ENCODE results near the gene MPP3. TPM values are rescaled to one million over a fixed set of nuclear protein-coding genes. Genes with fewer than 3 reads are reported as not detected.

The MPP3 gene
- total and polyA plus RNA-seq, 2 donors (not counting 1 experiment from before 2014, with no cell fraction given), result 0.16 TPM; not detected in 1

DNA sequence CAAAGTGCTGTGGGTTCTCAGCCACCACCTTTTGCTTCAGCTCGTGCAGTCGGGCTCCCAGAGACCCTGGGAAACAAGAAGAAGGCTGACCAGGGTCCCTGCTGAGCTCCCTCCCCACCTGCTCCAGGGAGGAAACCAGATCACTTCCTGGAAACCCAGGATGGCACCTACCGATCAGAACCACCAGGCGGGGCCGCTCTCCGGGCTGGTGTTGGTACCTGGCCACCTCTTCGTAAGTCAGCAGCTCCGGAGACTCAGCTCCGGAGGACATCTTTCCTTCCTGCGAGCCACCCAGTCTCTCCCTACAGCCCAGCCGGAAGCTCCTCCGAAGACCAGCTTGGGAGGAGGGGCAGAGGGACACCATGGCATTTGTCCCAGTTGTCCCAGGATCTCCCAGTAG, 18.9 kb downstream of the MPP3 start:
- H3K9me3 ChIP-seq (ENCODE audit: control extremely low read depth in 1 of 3, control insufficient read depth in 2 of 3, insufficient read depth in 1 of 3, low read length in 2 of 3), result no peaks in the 10 kb centered on the region
- Mint-ChIP-seq H3K4me3 (no peak overlapping the region), H3K27me3 (peaks cover 28% of the 10 kb centered on the region), H3K27ac (no peak overlapping the region), H3K9me3 (ENCODE audit: insufficient read depth) (no peaks in the 10 kb centered on the region), H3K4me1 (no peaks in the 10 kb centered on the region)
- no peak overlapping the region for H3K9ac ChIP-seq (ENCODE audit: low read length)
- no peaks in the 10 kb centered on the region for H3K36me3 ChIP-seq (replicated peaks in 1 of 2; ENCODE audit: control extremely low read depth in 1 of 2, control insufficient read depth in 1 of 2, extremely low read depth in 1 of 2, insufficient read depth in 2 of 2, low read length in 1 of 2)
- H3K4me3 ChIP-seq (ENCODE audit: control extremely low read depth in 1 of 5, extremely low read depth in 1 of 5, insufficient read depth in 1 of 5, low read depth in 2 of 5, low read length in 4 of 5), result no peak overlapping the region
- H3K4me1 ChIP-seq (ENCODE audit: control insufficient read depth in 2 of 2, insufficient read depth in 2 of 2, low read length in 2 of 2), result no peaks in the 10 kb centered on the region
- ChIA-PET POLR2A (no interaction called here), CTCF (interaction anchor here (1.0 kb wide), 1 partner anchor 239 kb away, joined by 3 read pairs; no protein-coding TSS in a partner anchor)
- 82% methylated on average over 8 of the region's 12 CpGs for WGBS (ENCODE audit: insufficient coverage)
- no peaks in the 10 kb centered on the region for H3K79me2 ChIP-seq (ENCODE audit: control insufficient read depth, insufficient read depth, low read length)
- TF ChIP-seq, protein P1, sequence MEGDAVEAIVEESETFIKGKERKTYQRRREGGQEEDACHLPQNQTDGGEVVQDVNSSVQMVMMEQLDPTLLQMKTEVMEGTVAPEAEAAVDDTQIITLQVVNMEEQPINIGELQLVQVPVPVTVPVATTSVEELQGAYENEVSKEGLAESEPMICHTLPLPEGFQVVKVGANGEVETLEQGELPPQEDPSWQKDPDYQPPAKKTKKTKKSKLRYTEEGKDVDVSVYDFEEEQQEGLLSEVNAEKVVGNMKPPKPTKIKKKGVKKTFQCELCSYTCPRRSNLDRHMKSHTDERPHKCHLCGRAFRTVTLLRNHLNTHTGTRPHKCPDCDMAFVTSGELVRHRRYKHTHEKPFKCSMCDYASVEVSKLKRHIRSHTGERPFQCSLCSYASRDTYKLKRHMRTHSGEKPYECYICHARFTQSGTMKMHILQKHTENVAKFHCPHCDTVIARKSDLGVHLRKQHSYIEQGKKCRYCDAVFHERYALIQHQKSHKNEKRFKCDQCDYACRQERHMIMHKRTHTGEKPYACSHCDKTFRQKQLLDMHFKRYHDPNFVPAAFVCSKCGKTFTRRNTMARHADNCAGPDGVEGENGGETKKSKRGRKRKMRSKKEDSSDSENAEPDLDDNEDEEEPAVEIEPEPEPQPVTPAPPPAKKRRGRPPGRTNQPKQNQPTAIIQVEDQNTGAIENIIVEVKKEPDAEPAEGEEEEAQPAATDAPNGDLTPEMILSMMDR (IDR thresholded peaks at IDR 0.05), result no peak
- peaks cover 0 to 11% (median 0%) of the 10 kb centered on the region in 4 experiments for H3K27me3 ChIP-seq (replicated peaks in 1 of 4; ENCODE audit: control extremely low read depth in 1 of 4, control insufficient read depth in 3 of 4, insufficient read depth in 4 of 4, low read length in 3 of 4)
- ATAC-seq (ENCODE audit: low read depth), result no peak
- intact Hi-C loops (cut with micrococcal nuclease), result no loop called here
- H3K27ac ChIP-seq (ENCODE audit: low read length in 2 of 2), result no peak overlapping the region
- H3K4me2 ChIP-seq (replicated peaks; ENCODE audit: low read depth, low read length, poor library complexity, severe bottlenecking), result no peak overlapping the region
- H4K20me1 ChIP-seq (ENCODE audit: control insufficient read depth, insufficient read depth, low read length, poor library complexity, severe bottlenecking), result no peaks in the 10 kb centered on the region
- H2AFZ ChIP-seq (ENCODE audit: insufficient read depth, low read depth, low read length, poor library complexity, severe bottlenecking), result no peak overlapping the region
- DNase-seq, result no peak

DNA sequence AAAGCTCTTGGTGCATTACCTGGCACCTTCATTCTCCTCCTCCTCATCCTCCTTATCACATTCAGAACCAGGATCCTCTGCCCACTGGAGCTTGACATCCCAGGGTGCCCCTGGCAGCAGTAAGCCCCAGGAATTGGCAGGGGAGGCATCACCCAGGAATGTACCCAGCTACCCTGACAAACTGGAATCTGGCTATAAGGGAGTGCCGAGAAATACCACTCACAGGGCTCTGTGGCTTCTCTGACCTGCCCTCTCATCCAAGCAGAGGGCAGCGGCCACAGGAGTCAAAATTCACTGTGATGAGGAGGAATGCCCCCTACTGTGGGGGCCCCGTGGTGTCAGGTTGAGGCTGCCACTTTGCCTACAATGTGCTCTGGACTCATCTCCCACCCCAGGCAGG, 19.6 kb downstream of the MPP3 start:
- Mint-ChIP-seq H3K4me3 (no peak overlapping the region), H3K9me3 (ENCODE audit: insufficient read depth) (no peaks in the 10 kb centered on the region), H3K27ac (no peak overlapping the region), H3K27me3 (peaks cover 28% of the 10 kb centered on the region), H3K4me1 (no peaks in the 10 kb centered on the region)
- ATAC-seq (ENCODE audit: low read depth) (no peak), DNase-seq (no peak)
- ChIA-PET CTCF (interaction anchor here (1.0 kb wide), 1 partner anchor 238 kb away, joined by 3 read pairs; no protein-coding TSS in a partner anchor), POLR2A (no interaction called here)
- intact Hi-C loops (cut with micrococcal nuclease), result no loop called here
- Histone ChIP-seq H3K27ac (ENCODE audit: low read length in 2 of 2) (no peak overlapping the region), H2AFZ (ENCODE audit: insufficient read depth, low read depth, low read length, poor library complexity, severe bottlenecking) (no peak overlapping the region), H3K79me2 (ENCODE audit: control insufficient read depth, insufficient read depth, low read length) (no peaks in the 10 kb centered on the region), H3K9ac (ENCODE audit: low read length) (no peak overlapping the region), H3K4me3 (ENCODE audit: control extremely low read depth in 1 of 5, extremely low read depth in 1 of 5, insufficient read depth in 1 of 5, low read depth in 2 of 5, low read length in 4 of 5) (no peak overlapping the region), H4K20me1 (ENCODE audit: control insufficient read depth, insufficient read depth, low read length, poor library complexity, severe bottlenecking) (no peaks in the 10 kb centered on the region), H3K27me3 (replicated peaks in 1 of 4; ENCODE audit: control extremely low read depth in 1 of 4, control insufficient read depth in 3 of 4, insufficient read depth in 4 of 4, low read length in 3 of 4) (peaks cover 0 to 11% (median 0%) of the 10 kb centered on the region in 4 experiments), H3K4me1 (ENCODE audit: control insufficient read depth in 2 of 2, insufficient read depth in 2 of 2, low read length in 2 of 2) (no peaks in the 10 kb centered on the region), H3K9me3 (ENCODE audit: control extremely low read depth in 1 of 3, control insufficient read depth in 2 of 3, insufficient read depth in 1 of 3, low read length in 2 of 3) (no peaks in the 10 kb centered on the region), H3K36me3 (replicated peaks in 1 of 2; ENCODE audit: control extremely low read depth in 1 of 2, control insufficient read depth in 1 of 2, extremely low read depth in 1 of 2, insufficient read depth in 2 of 2, low read length in 1 of 2) (no peaks in the 10 kb centered on the region), H3K4me2 (replicated peaks; ENCODE audit: low read depth, low read length, poor library complexity, severe bottlenecking) (no peak overlapping the region)
- 89% methylated on average over 3 of the region's 3 CpGs for WGBS (ENCODE audit: insufficient coverage)
- no peak for TF ChIP-seq EZH2 (IDR thresholded peaks at IDR 0.05; ENCODE audit: borderline replicate concordance, insufficient read depth, low read depth, low read length, poor library complexity, severe bottlenecking)
- TF ChIP-seq, protein P1 (IDR thresholded peaks at IDR 0.05), result no peak
